Measurements from ENCODE around the gene SMIM27. TPM values are rescaled to one million over a fixed set of nuclear protein-coding genes. Genes with fewer than 3 reads are reported as not detected.
A peak's percentile ranks its signal among the peaks of the same experiment; 100 is the strongest.

SMIM27 gene
- total and polyA plus RNA-seq, 2 of the 8 experiments (the other 6 are each of a cell fraction or from before 2014, with no cell fraction given) = 3.6 to 18.1 TPM

DNA sequence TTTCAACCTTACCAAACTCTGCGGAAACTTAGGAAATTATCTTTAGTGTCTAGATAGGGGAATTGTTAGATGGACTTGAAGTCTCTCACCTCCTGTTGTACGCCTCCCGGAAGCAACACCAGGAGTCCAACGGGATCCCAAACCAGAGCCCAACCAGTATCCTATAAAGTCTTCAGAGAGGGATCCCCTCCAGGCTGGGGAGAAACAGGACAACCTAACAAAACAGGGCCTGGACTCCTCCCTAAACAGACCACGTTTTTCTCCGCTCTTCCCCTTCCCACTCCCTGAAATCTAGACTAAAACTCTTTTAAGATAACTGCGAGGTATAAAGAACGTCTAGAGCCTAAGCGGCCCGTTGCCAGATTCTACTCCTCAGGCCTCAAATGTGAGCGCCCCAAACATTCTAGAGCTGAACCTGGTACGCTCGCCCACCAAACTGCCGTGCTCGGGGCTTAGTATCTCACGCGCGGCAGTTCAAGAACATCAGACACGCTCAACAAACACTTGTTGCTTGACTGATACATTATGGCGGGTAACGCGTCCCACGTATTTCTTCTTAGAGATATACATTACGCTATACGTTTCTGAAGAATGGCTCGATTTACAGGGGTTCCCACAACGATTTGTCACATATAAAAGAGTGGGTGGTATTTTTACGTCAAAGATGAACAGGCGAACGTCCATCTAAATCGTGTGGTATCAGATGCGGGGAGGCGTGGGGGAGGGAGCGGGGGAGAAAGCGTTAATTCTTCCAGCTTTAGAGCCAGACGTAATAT lies 663 bp upstream of the SMIM27 start:
- H2AFZ ChIP-seq (ENCODE audit: low read length) = 0 out of 2 replicates have a peak overlapping the region, but pooled peaks have one; percentile 17
- H3K18ac ChIP-seq (ENCODE audit: extremely low read depth, low read length) = peak overlapping the region; percentile 57
- POLR2A ChIA-PET (ENCODE audit: partially characterized antibody) = interaction anchor here (0.6 to 3.9 kb wide), 9 partner anchors 13 to 185 kb away, joined by 3 to 24 read pairs (median 10); partner anchors contain the start of genes NDUFB6 and RIGI

More for the DNA sequence above, 663 bp upstream of the SMIM27 start:
- TF ChIP-seq CHD2 (IDR thresholded peaks at IDR 0.05; ENCODE audit: low read length) (no peak), TBP (IDR thresholded peaks at IDR 0.05; ENCODE audit: low read depth, low read length) (peak; percentile 6; the same call in 1 of the 2 replicates), POLR2A (IDR thresholded peaks at IDR 0.05; ENCODE audit: control extremely low read depth in 1 of 2, low read depth in 2 of 2, low read length in 2 of 2) (peak in 1 of 2 experiments; percentile 32; a peak in 1 of 3 replicates), TAF7 (optimal IDR thresholded peaks at IDR 0.05; ENCODE audit: borderline replicate concordance, low read depth, low read length) (no peak)
- TF ChIP-seq, protein P1, sequence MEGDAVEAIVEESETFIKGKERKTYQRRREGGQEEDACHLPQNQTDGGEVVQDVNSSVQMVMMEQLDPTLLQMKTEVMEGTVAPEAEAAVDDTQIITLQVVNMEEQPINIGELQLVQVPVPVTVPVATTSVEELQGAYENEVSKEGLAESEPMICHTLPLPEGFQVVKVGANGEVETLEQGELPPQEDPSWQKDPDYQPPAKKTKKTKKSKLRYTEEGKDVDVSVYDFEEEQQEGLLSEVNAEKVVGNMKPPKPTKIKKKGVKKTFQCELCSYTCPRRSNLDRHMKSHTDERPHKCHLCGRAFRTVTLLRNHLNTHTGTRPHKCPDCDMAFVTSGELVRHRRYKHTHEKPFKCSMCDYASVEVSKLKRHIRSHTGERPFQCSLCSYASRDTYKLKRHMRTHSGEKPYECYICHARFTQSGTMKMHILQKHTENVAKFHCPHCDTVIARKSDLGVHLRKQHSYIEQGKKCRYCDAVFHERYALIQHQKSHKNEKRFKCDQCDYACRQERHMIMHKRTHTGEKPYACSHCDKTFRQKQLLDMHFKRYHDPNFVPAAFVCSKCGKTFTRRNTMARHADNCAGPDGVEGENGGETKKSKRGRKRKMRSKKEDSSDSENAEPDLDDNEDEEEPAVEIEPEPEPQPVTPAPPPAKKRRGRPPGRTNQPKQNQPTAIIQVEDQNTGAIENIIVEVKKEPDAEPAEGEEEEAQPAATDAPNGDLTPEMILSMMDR (IDR thresholded peaks at IDR 0.05; ENCODE audit: control extremely low read depth in 1 of 3, insufficient read depth in 1 of 3, low read depth in 1 of 3, low read length in 3 of 3) = no peak
- 3% methylated on average over 36 of the region's 36 CpGs; no CpG with 5 or more reads in 1 of the 2 experiments for WGBS, 2 experiments (ENCODE audit: extremely low coverage in 1 of 2, insufficient coverage in 1 of 2, insufficient read length in 1 of 2, insufficient replicate concordance in 2 of 2, low coverage in 1 of 2, low lambda C conversion rate in 2 of 2, missing lambda C conversion rate in 1 of 2)
- Histone ChIP-seq H2BK15ac (ENCODE audit: low read length) (no peak overlapping the region), H4K91ac (replicated peaks; ENCODE audit: insufficient read length, low read length) (peak overlapping the region; percentile 29), H3K9ac (replicated peaks in 1 of 4; ENCODE audit: extremely low read depth in 1 of 4, low read depth in 3 of 4, low read length in 3 of 4) (peak overlapping the region; percentile 62 to 97 (median 94)), H3K23me2 (ENCODE audit: low read depth, low read length) (peaks cover 9% of the 10 kb centered on the region), H4K20me1 (replicated peaks in 1 of 2; ENCODE audit: control insufficient read depth in 1 of 2, insufficient read depth in 2 of 2, low read length in 2 of 2) (peaks cover 11 to 15% of the 10 kb centered on the region in 2 experiments), H2BK5ac (ENCODE audit: low read depth, low read length) (peak overlapping the region; percentile 80), H2BK120ac (replicated peaks; ENCODE audit: low read depth, low read length) (no peak overlapping the region), H3K79me2 (ENCODE audit: control insufficient read depth in 1 of 2, insufficient read depth in 2 of 2, low read length in 2 of 2) (peaks cover 30 to 59% of the 10 kb centered on the region in 2 experiments), H2AK5ac (ENCODE audit: low read depth, low read length) (peak overlapping the region; percentile 46; the same call in 1 of the 2 replicates), H3K4me3 (ENCODE audit: extremely low read depth in 1 of 4, insufficient read depth in 2 of 4, low read depth in 3 of 4, low read length in 4 of 4) (peak overlapping the region; percentile 80 to 97 (median 87)), H4K8ac (ENCODE audit: extremely low read depth, insufficient read depth, low read length) (peak overlapping the region; percentile 92; the same call in 1 of the 2 replicates), H2BK20ac (ENCODE audit: low read length) (no peak overlapping the region), H3K27ac (ENCODE audit: low read depth, low read length) (peak overlapping the region; percentile 78), H3K23ac (ENCODE audit: insufficient read length) (no peak overlapping the region), H3K79me1 (ENCODE audit: low read depth, low read length) (no peaks in the 10 kb centered on the region; the same call in 1 of the 2 replicates), H3K14ac (ENCODE audit: insufficient read length) (peak overlapping the region; percentile 63), H3K4me1 (replicated peaks in 1 of 4; ENCODE audit: control insufficient read depth in 3 of 4, insufficient read depth in 4 of 4, low read length in 3 of 4) (peaks cover 0 to 3% (median 0%) of the 10 kb centered on the region in 4 experiments; a peak in 2 of 7 replicates), H4K5ac (ENCODE audit: insufficient read length, low read depth, low read length) (peak overlapping the region; percentile 54), H3K4me2 (ENCODE audit: insufficient read depth in 1 of 2, low read depth in 2 of 2, low read length in 2 of 2) (peak overlapping the region; percentile 80 to 83), H3K4ac (replicated peaks; ENCODE audit: insufficient read length, low read depth, low read length) (peak overlapping the region; percentile 41), H3K9me3 (ENCODE audit: insufficient read depth in 2 of 2, low read depth in 1 of 2, low read length in 1 of 2) (no peaks in the 10 kb centered on the region), H3K36me3 (ENCODE audit: control insufficient read depth in 2 of 4, insufficient read depth in 4 of 4, low read length in 3 of 4) (peaks cover 0 to 4% (median 0%) of the 10 kb centered on the region in 4 experiments; a peak in 1 of 8 replicates), H2BK12ac (ENCODE audit: low read depth, low read length) (peak overlapping the region; percentile 71; the same call in 1 of the 2 replicates), H3K27me3 (replicated peaks in 1 of 4; ENCODE audit: control insufficient read depth in 3 of 4, extremely low read depth in 1 of 4, insufficient read depth in 3 of 4, low read length in 3 of 4) (no peaks in the 10 kb centered on the region), H3K56ac (replicated peaks; ENCODE audit: insufficient read length, low read depth, low read length) (peak overlapping the region; percentile 71)
- CTCF ChIA-PET (ENCODE audit: partially characterized antibody) = interaction anchor here (0.7 to 3.8 kb wide), 7 partner anchors 11 to 172 kb away, joined by 3 to 18 read pairs (median 7); partner anchors contain the start of gene RIGI
- DNase-seq (ENCODE audit: low read depth in 1 of 2, low spot score in 2 of 2) = peak in 1 of 2 experiments; percentile 55
- FAIRE-seq = peak; percentile 7

All from H1 (cell line).